HepG2 (cell line): ENCODE results near the gene PHKB. TPM values are rescaled to one million over a fixed set of nuclear protein-coding genes. Genes with fewer than 3 reads are reported as not detected.

Source experiments
- ATAC-seq: fragments of 200-7000 bp; cut with Tn5 transposase; 3 replicates; pipeline ENCODE4 v1.9.1; 2020; ENCODE audit warnings: mild to moderate bottlenecking, moderate library complexity
- BruUV-seq: library from RNA; stranded (reverse); fragments of 400-500 nt; replicated peaks from 2 replicates; lab custom pipeline; 2021; lab: Mats Ljungman, UMichigan
- CTCF ChIA-PET: fragments of 300-600 bp; formaldehyde crosslinking; extraction: SDS; loops from one replicate; lab custom pipeline; 2021; ENCODE audit warnings: low total read pairs, inconsistent platforms, low intra/inter-chr PET ratio; lab: Yijun Ruan, JAX
- POLR2A ChIA-PET: fragments of 350-600 bp; sonication (Branson Sonifier 250); formaldehyde crosslinking; loops from one replicate; lab custom pipeline; 2020; ENCODE audit warnings: antibody characterized with exemption, inconsistent platforms; lab: Yijun Ruan, JAX
- DNase-seq: peaks from one replicate; pipeline ENCODE4 v3.0.0-alpha.2; 2015; ENCODE audit warnings: low spot score
- FAIRE-seq: peaks from 3 replicates; lab custom pipeline; 2011; peaks lifted over from hg19 to GRCh38; lab: Jason Lieb, UNC
- H2AFZ ChIP-seq: one replicate; pipeline ENCODE4 v1.6.1; 2011; ENCODE audit warnings: low read length, inconsistent platforms
- H3K27ac ChIP-seq: fragments of 300-600 bp; 3 replicates; pipeline ENCODE4 v1.8.0; 2011; ENCODE audit warnings: mixed run types, mild to moderate bottlenecking, mixed read lengths, low read length, inconsistent platforms; ENCODE audit not compliant: insufficient read depth; ENCODE audit errors: extremely low read length
- H3K27me3 ChIP-seq, 2 experiments: fragments of 200-600 bp in 1 of 2; 2 replicates in 1 of 2; 3 replicates in 1 of 2; pipeline versions ENCODE4 v1.6.0 to v1.8.0; 2011; ENCODE audit warnings: low read length in 2 of 2, mild to moderate bottlenecking in 2 of 2, moderate library complexity in 2 of 2, inconsistent platforms in 1 of 2; ENCODE audit not compliant: insufficient read depth in 2 of 2, control insufficient read depth in 1 of 2
- H3K36me3 ChIP-seq, 2 experiments: fragments of 200-600 bp in 1 of 2; replicated peaks in 1 of 2; 2 replicates in 1 of 2; 3 replicates in 1 of 2; pipeline versions ENCODE4 v1.5.1 to v1.8.0; 2011; ENCODE audit warnings: low read length in 2 of 2, inconsistent platforms in 1 of 2; ENCODE audit not compliant: insufficient read depth in 2 of 2, control insufficient read depth in 1 of 2
- H3K4me1 ChIP-seq: 2 replicates; pipeline ENCODE4 v1.5.1; 2012; ENCODE audit warnings: low read length, inconsistent platforms; ENCODE audit not compliant: insufficient read depth
- H3K4me2 ChIP-seq: 2 replicates; pipeline ENCODE4 v1.6.0; 2011; ENCODE audit warnings: low read depth, low read length, inconsistent platforms
- H3K4me3 ChIP-seq, 3 experiments: fragments of 200-600 bp in 1 of 3; sonication (generic), shearing (Covaris generic) in 1 of 3; replicated peaks in 1 of 3; 2 replicates each; pipeline ENCODE4 v1.5.1; 2011 to 2016; ENCODE audit warnings: low read length in 3 of 3, inconsistent platforms in 2 of 3, low read depth in 2 of 3, mild to moderate bottlenecking in 2 of 3, control low read depth in 1 of 3, mixed read lengths in 1 of 3; ENCODE audit not compliant: insufficient read depth in 1 of 3
- H3K79me2 ChIP-seq: one replicate; pipeline ENCODE4 v1.6.1; 2011; ENCODE audit warnings: low read length, inconsistent platforms; ENCODE audit not compliant: insufficient read depth
- H3K9ac ChIP-seq: 2 replicates; pipeline ENCODE4 v1.6.0; 2011; ENCODE audit warnings: mild to moderate bottlenecking, low read depth, low read length, inconsistent platforms; ENCODE audit not compliant: insufficient read depth
- H3K9me3 ChIP-seq: 2 replicates; pipeline ENCODE4 v1.5.1; 2012; ENCODE audit warnings: mild to moderate bottlenecking, low read length
- H4K20me1 ChIP-seq: 2 replicates; pipeline ENCODE4 v1.6.0; 2011; ENCODE audit warnings: inconsistent platforms, mild to moderate bottlenecking, low read length, moderate library complexity; ENCODE audit not compliant: insufficient read depth
- ARID3A ChIP-seq: IDR thresholded peaks from 2 replicates; pipeline ENCODE4 v1.6.1; 2012; ENCODE audit warnings: low read depth, low read length, improper control_type of control experiment
- BRCA1 ChIP-seq: sonication (generic); formaldehyde crosslinking; IDR thresholded peaks from 2 replicates; pipeline ENCODE4 v1.4.0; 2020; ENCODE audit warnings: missing genetic modification reagents
- CCDC6 ChIP-seq: sonication (generic); formaldehyde crosslinking; IDR thresholded peaks from 2 replicates; pipeline ENCODE4 v1.8.1; 2022; ENCODE audit warnings: mild to moderate bottlenecking, missing genetic modification reagents, moderate library complexity
- CEBPB ChIP-seq: IDR thresholded peaks from 2 replicates; pipeline ENCODE4 v1.6.1; 2011; ENCODE audit warnings: low read depth, low read length, improper control_type of control experiment, borderline replicate concordance
- CEBPG ChIP-seq: IDR thresholded peaks from 2 replicates; pipeline ENCODE4 v1.6.1; 2016
- GATAD2A ChIP-seq: IDR thresholded peaks from 2 replicates; pipeline ENCODE4 v1.6.1; 2016
- HNF4A ChIP-seq: sonication (generic); formaldehyde crosslinking; IDR thresholded peaks from 2 replicates; pipeline ENCODE4 v1.4.0; 2020; ENCODE audit warnings: missing genetic modification reagents
- TBX2 ChIP-seq: sonication (generic); formaldehyde crosslinking; IDR thresholded peaks from 2 replicates; pipeline ENCODE4 v1.5.0; 2020; ENCODE audit warnings: missing genetic modification reagents, mild to moderate bottlenecking, borderline replicate concordance
- TMF1 ChIP-seq: sonication (generic); formaldehyde crosslinking; IDR thresholded peaks from 2 replicates; pipeline ENCODE4 v1.8.1; 2022; ENCODE audit warnings: low read depth, missing genetic modification reagents
- WGBS: methylation state at CpG from one replicate; pipeline ENCODE4 v1.1.6; 2017; ENCODE audit warnings: low lambda C conversion rate; 5-methylcytosine and 5-hydroxymethylcytosine counted together
- in situ Hi-C: cut with HindIII; loops from 2 replicates; pipeline ENCODE4 v1.10.0; 2017; ENCODE audit warnings: low pct_unique_long_range_greater_than_20kb; ENCODE audit not compliant: extremely low pct_ligation_motif_present
- intact Hi-C: fragments of 100-400 bp; cut with micrococcal nuclease; formaldehyde crosslinking; loops from one replicate; pipeline ENCODE4 v1.10.0; 2022; ENCODE audit not compliant: unreplicated experiment
- polyA plus RNA-seq, 8 experiments: library from polyadenylated mRNA; depleted of rRNA in 3 of 8; stranded (reverse) in 7 of 8; unstranded in 1 of 8; fragments of >200 nt; fragmentation: Illumina TruSeq in 4 of 8; extraction: Trizol in 4 of 8; gene quantifications; 2 replicates each; pipeline versions ENCODE4 v1.2.1 to v1.2.3, GENCODE V29; 2011 to 2016; ENCODE audit warnings: low read depth in 4 of 8, missing spikeins in 1 of 8, mixed read lengths in 1 of 8; ENCODE audit not compliant: insufficient read depth in 1 of 8
- total RNA-seq, 5 experiments: library from RNA; depleted of rRNA; stranded (reverse); fragments of >200 nt; fragmentation: Illumina TruSeq; extraction: Trizol; gene quantifications; 2 replicates each; pipeline ENCODE4 v1.2.3, GENCODE V29; 2016; ENCODE audit warnings: low read depth in 1 of 5
- TF ChIP-seq, protein P1 (sequence below): IDR thresholded peaks from 2 replicates; pipeline ENCODE4 v1.6.1; 2016; ENCODE audit warnings: low read depth

The PHKB gene
- total and polyA plus RNA-seq, 2 of the 13 experiments (the other 11 are each of a cell fraction or from before 2014, with no cell fraction given) = 66.0 to 80.8 TPM

GRCh38 chr16:47473792-47474191 is 12.7 kb downstream of the PHKB start:
- intact Hi-C loops = no loop called here
- no peaks in the 10 kb centered on the region for H4K20me1 ChIP-seq
- TF ChIP-seq, protein P1, sequence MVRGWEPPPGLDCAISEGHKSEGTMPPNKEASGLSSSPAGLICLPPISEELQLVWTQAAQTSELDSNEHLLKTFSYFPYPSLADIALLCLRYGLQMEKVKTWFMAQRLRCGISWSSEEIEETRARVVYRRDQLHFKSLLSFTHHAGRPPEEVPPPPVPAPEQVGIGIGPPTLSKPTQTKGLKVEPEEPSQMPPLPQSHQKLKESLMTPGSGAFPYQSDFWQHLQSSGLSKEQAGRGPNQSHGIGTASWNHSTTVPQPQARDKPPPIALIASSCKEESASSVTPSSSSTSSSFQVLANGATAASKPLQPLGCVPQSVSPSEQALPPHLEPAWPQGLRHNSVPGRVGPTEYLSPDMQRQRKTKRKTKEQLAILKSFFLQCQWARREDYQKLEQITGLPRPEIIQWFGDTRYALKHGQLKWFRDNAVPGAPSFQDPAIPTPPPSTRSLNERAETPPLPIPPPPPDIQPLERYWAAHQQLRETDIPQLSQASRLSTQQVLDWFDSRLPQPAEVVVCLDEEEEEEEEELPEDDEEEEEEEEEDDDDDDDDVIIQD (CRISPR knock-in tag) = peak; percentile 96
- TF ChIP-seq CEBPG (CRISPR knock-in tag) (0 out of 2 replicates have a peak, but pooled peaks have one; percentile 20), HNF4A (CRISPR knock-in tag) (peak; percentile 44; the same call in 1 of the 2 replicates), CCDC6 (CRISPR knock-in tag) (no peak), GATAD2A (CRISPR knock-in tag) (0 out of 2 replicates have a peak, but pooled peaks have one; percentile 30), ARID3A (peak; percentile 68), TBX2 (CRISPR knock-in tag) (no peak), BRCA1 (0 out of 2 replicates have a peak, but pooled peaks have one; percentile 32), TMF1 (no peak), CEBPB (peak; percentile 52)
- FAIRE-seq (no peak), DNase-seq (no peak), ATAC-seq (no peak)
- no TSS peak for BruUV-seq
- in situ Hi-C loops = no loop called here
- H3K4me3 ChIP-seq = no peak overlapping the region
- ChIA-PET CTCF (no interaction called here), POLR2A (interaction anchor here (0.9 to 4.7 kb wide), 2 partner anchors 12 to 20 kb away, joined by 3 to 37 read pairs; partner anchors contain the start of genes ITFG1 and PHKB)
- H3K4me2 ChIP-seq = peak overlapping the region; percentile 16; the same call in 1 of the 2 replicates
- H3K9ac ChIP-seq = no peak overlapping the region
- H2AFZ ChIP-seq = no peak overlapping the region
- H3K9me3 ChIP-seq = no peaks in the 10 kb centered on the region
- H3K36me3 ChIP-seq = peaks cover 0 to 4% of the 10 kb centered on the region in 2 experiments; a peak in 2 of 5 replicates
- no peaks in the 10 kb centered on the region for H3K27me3 ChIP-seq
- H3K79me2 ChIP-seq = peaks cover 55% of the 10 kb centered on the region
- H3K4me1 ChIP-seq = peaks cover 72% of the 10 kb centered on the region
- H3K27ac ChIP-seq = peak overlapping the region; percentile 16
- WGBS = 62% methylated on average over 3 of the region's 3 CpGs
